Urinary bladder (tissue), 4 donors: ENCODE measurements around the gene GPR63. TPM values are rescaled to one million over a fixed set of nuclear protein-coding genes. Genes with fewer than 3 reads are reported as not detected.

Experiments
- DNase-seq: peaks from one replicate; pipeline ENCODE4 v3.0.0-alpha.2; 2015; ENCODE audit errors: extremely low spot score
- H3K27ac ChIP-seq: one replicate; pipeline ENCODE4 v1.5.1; 2013; ENCODE audit warnings: low read depth, mild to moderate bottlenecking, moderate library complexity
- H3K36me3 ChIP-seq: one replicate; pipeline ENCODE4 v1.6.1; 2013; ENCODE audit warnings: mild to moderate bottlenecking, moderate library complexity; ENCODE audit not compliant: insufficient read depth
- H3K4me1 ChIP-seq: one replicate; pipeline ENCODE4 v1.6.1; 2013; ENCODE audit warnings: mild to moderate bottlenecking, moderate library complexity; ENCODE audit not compliant: insufficient read depth
- H3K4me3 ChIP-seq: one replicate; pipeline ENCODE4 v1.5.1; 2013; ENCODE audit warnings: low read depth, low read length
- WGBS: extraction: QIAGEN DNeasy Blood & Tissue Kit; methylation state at CpG from one replicate; pipeline ENCODE4 v1.1.7; 2013; 5-methylcytosine and 5-hydroxymethylcytosine counted together
- polyA plus RNA-seq: library from polyadenylated mRNA; stranded (reverse); fragments of 200-250 nt; gene quantifications from one replicate; pipeline ENCODE4 v1.2.3, GENCODE V29; 2013
- total RNA-seq: library from RNA; depleted of rRNA; stranded (reverse); fragments of >200 nt; gene quantifications from one replicate; pipeline ENCODE4 v1.2.3, GENCODE V29; 2014
- donor health status: healthy with polysubstance abuse.
- donor health status: healthy.

GPR63 gene
- total and polyA plus RNA-seq, 2 donors: 1.1 to 9.7 TPM

DNA sequence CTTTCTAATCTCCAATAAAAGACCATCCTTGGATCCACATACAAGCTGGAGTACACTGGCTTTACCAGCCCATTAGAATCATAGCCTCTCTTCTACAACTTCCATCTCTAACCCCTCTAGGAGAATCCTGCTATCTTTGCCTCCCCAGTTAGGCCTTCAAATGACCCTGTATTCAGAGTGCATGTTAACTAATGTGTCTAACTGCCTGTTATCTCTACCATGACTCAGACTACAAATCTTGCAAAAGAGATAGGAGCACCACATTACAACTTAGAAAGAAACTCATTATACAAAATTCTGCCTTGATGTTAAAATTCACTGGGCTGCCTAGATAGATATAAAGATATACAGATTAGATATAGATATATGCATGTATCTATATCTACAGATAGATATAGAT is 28.2 kb downstream of the GPR63 start:
- Histone ChIP-seq H3K4me1 (no peaks in the 10 kb centered on the region), H3K36me3 (no peaks in the 10 kb centered on the region), H3K4me3 (no peak overlapping the region), H3K27ac (no peak overlapping the region)
- DNase-seq: no peak

DNA sequence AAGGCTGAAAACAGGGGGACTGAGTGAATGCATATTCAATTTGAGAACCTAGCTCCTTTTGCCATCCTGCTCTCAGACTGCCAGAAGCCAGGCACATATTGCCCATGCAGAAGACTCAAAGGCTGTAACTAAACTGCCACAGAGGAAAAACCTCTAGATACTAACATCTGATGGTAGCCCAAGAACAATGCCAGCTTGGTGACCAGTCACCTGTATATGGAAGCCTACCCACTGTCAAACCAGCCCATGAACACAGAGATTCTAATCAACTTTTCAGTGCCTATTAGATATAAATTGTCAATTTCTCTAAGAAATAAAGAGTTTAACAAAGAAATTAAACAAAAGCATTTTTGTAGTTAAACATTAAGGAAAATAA is 34.2 kb downstream of the GPR63 start:
- Histone ChIP-seq H3K4me1 (no peaks in the 10 kb centered on the region), H3K4me3 (no peak overlapping the region), H3K27ac (no peak overlapping the region), H3K36me3 (no peaks in the 10 kb centered on the region)
- DNase-seq: no peak

DNA sequence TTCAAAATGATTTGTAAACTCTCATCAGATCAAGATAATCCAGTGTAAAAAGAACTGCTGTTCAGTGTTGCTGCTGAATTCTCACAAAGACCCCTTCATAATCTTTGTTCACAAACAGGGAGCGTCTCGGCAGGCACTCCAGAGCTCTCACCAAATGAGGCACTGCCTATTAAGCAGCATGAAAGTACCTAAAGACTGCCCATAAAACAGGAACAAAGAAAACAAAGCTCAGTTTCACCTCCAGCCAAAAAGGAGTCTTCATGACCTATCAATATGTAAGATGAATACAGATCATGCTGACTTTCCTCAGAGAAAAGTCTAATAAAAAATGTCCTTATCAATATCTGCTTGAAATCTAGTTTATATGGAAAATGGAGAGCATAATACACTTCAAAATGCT is 41.8 kb downstream of the GPR63 start:
- DNase-seq: no peak
- H3K4me3 ChIP-seq: no peak overlapping the region
- no peaks in the 10 kb centered on the region for H3K4me1 ChIP-seq
- H3K27ac ChIP-seq: no peak overlapping the region
- H3K36me3 ChIP-seq: no peaks in the 10 kb centered on the region
- 45% methylated on average over 2 of the region's 2 CpGs for WGBS

DNA sequence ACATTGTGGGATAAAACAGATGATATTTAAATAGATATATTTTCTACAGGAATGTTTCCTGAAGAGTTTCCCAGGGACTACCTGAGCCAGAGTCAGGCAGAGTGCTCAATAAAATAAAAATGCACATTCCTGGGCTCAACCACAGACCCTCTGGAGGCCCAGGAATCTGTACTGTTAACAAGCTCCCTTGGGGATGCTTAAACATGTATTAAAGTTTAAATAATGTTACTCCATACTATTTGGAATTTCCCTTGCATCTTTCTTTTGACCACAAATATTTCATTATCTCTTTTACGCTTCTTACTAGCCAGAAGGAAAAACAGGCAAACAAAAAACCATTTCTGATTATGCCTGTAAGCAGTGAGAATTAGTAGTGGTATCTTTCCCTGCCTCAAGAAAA is 42.3 kb downstream of the GPR63 start:
- no peak for DNase-seq
- H3K36me3 ChIP-seq: no peaks in the 10 kb centered on the region
- no peaks in the 10 kb centered on the region for H3K4me1 ChIP-seq
- 74% methylated on average over 1 of the region's 1 CpG for WGBS
- no peak overlapping the region for H3K27ac ChIP-seq
- no peak overlapping the region for H3K4me3 ChIP-seq

DNA sequence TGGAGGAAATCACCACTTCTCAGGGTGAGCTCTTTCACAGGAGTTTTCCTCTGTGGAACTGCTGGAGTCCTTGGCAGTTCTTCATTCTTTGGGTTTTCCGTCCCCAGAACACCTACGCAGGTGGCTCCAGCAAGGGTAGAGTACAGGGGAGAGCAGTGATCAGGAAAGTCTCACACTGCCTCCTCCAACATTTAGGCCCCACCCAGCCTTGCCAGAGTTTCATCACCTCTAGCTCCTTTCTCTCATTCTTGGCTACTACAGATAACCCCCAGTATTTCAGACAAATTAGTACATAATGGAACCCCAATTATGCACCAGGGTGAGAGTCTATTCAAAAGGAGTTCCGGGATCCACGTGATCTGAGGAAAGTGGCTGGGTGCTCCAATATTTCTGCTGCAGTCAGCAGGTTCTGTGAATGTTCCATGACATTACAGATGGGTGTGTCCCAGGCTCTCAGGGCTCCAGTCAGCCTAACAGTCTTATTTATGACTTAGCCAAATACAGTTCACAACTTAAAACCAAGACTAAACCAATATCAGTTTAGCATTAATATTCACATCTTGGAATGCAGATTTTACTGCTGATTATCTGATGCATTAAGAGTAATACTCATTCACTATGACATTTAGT is 44.6 kb downstream of the GPR63 start:
- no peak overlapping the region for H3K4me3 ChIP-seq
- 91% methylated on average over 4 of the region's 4 CpGs for WGBS
- no peak for DNase-seq
- no peaks in the 10 kb centered on the region for H3K4me1 ChIP-seq
- H3K27ac ChIP-seq: no peak overlapping the region
- no peaks in the 10 kb centered on the region for H3K36me3 ChIP-seq

DNA sequence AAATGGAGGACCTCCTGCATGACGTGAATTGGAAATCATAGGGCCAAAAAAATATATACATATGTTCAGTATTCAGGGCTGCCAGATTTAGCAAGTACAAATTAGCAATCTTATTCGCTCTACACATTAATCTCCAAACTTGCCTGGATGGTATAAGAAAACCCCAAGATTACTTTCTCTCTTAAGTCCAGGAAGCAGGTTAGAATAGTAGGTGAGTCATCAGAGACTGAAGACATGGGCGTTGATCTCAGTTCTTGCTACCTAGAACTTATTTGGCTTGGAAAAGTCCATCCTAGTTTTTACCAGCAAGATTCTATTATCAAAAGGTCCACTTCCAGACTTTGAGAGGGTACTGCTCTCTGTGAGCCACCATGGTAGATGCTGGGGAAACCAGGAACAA is 47.4 kb downstream of the GPR63 start:
- 83% methylated on average over 3 of the region's 3 CpGs for WGBS
- Histone ChIP-seq H3K36me3 (no peaks in the 10 kb centered on the region), H3K4me1 (no peaks in the 10 kb centered on the region), H3K4me3 (no peak overlapping the region), H3K27ac (no peak overlapping the region)
- no peak for DNase-seq

DNA sequence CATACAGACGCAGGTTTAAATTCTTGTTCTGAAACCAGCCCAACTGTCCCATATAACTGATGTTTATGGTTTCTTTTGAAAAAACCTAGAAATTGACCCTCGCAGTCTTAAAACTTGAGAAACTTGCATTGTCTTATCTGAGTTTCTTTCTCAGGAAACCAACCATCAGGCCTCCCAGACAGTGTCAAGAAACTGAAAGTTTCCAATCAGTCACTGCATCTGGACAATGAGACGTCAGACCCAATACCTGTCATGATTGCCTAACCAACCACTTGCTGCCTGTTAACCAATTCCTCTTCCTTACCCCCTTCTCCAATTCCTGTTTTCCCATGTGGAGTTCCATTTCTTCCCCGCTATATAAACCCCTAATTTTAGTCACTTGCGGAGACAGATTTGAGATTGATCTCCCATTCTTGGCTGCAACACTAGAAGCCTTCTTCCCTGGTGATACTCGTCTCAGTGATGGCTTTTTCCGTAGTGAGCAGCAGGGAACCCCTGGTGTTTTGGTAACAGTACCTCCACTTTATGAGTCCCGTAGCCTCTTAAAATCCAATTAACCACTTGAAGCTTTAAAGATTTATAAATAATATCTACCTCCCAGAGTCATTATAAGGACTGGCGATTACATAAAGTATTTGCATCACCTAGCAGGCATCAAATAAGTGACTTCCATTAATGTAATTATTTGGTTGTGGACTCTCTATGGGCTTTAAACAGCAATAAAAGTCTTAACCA is 49.3 kb downstream of the GPR63 start:
- no peak overlapping the region for H3K4me3 ChIP-seq
- WGBS: 71% methylated on average over 9 of the region's 9 CpGs
- H3K4me1 ChIP-seq: no peaks in the 10 kb centered on the region
- no peak overlapping the region for H3K27ac ChIP-seq
- no peaks in the 10 kb centered on the region for H3K36me3 ChIP-seq
- no peak for DNase-seq

DNA sequence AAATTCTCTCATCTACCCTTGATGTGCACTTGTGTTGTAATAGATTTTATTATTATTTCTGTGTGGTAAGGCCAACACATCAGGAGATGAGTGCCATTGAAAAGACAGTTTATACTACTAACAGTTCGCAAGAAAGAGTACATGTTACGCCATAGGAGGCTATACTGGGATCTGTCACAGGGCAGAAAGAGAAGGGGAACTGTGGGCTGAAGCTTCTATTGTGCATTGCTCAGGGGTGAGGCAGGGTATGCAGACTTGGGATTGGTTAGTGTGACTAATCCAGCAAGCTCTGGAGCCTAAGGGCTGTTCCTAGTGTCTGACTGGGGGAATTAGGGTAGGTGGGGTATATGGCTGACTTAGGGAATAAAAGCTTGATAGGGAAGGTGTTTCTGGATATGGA is 50.9 kb downstream of the GPR63 start:
- H3K27ac ChIP-seq: no peak overlapping the region
- H3K36me3 ChIP-seq: no peaks in the 10 kb centered on the region
- H3K4me1 ChIP-seq: no peaks in the 10 kb centered on the region
- H3K4me3 ChIP-seq: no peak overlapping the region
- 91% methylated on average over 2 of the region's 2 CpGs for whole genome bisulfite sequencing
- no peak for DNase-seq

DNA sequence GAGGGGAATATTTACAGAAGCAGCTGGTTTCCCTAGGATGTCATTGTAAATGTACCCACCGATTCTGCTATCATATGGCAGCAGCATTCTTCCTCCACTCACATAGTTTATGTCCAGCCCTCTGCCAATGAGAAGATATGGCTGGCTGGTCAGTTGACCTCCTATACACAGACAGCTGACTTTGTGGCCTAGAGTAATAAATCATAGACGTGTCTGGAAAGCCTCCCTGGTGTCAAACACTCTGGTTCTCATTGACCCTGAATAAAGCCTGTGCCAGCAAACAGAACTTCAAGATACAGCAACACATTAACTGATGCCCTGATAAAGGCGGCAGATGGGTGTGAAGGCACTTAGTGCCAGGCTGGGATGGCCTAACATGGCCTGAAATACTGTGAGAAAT is 52.6 kb downstream of the GPR63 start:
- no peak overlapping the region for H3K4me3 ChIP-seq
- DNase-seq: no peak
- H3K4me1 ChIP-seq: no peaks in the 10 kb centered on the region
- WGBS: 38% methylated on average over 3 of the region's 3 CpGs
- no peak overlapping the region for H3K27ac ChIP-seq
- H3K36me3 ChIP-seq: no peaks in the 10 kb centered on the region

DNA sequence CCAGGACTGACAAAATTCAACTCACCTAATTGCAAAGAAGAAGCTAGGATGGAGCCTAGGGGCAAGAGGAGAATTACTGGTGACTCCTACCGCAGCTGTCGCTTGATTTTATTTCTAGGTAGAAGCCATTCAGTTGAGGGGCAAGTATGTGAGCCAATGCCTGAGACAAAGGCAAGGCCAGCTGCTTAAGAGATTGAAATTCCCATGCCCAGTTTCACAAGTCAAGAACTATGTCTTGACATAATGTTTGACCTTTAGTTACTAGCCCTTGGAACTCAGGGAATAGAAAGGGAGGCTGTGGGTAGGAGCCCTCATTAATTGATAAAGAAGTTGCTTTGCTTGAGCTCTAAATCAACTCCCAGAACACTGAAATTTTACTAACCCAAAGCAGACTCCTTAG is 54.0 kb downstream of the GPR63 start:
- DNase-seq: no peak
- Histone ChIP-seq H3K36me3 (no peaks in the 10 kb centered on the region), H3K27ac (no peak overlapping the region), H3K4me3 (no peak overlapping the region), H3K4me1 (no peaks in the 10 kb centered on the region)
- WGBS: 94% methylated on average over 2 of the region's 2 CpGs

DNA sequence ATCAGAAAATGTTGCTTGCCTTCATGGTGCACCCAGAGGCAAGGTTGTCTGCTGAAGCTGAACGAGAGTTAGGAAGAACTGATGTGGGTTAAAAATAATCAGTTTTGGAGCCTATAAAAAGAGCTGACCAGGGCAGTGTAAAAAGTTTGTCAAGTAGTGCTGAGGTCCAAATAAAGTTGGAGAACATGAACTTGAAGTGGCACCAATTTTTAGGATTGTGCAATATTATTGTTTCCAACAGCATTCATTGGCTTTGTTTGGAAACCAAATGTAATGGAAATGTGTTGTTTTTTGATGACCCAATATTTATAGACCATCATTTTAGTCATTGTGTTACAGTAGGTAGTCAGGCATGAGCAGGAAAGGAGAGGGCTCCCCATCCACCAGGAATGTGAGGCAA is 55.7 kb downstream of the GPR63 start:
- Histone ChIP-seq H3K36me3 (no peaks in the 10 kb centered on the region), H3K4me1 (no peaks in the 10 kb centered on the region), H3K27ac (no peak overlapping the region), H3K4me3 (no peak overlapping the region)
- WGBS: 74% methylated on average over 1 of the region's 1 CpG
- DNase-seq: no peak

DNA sequence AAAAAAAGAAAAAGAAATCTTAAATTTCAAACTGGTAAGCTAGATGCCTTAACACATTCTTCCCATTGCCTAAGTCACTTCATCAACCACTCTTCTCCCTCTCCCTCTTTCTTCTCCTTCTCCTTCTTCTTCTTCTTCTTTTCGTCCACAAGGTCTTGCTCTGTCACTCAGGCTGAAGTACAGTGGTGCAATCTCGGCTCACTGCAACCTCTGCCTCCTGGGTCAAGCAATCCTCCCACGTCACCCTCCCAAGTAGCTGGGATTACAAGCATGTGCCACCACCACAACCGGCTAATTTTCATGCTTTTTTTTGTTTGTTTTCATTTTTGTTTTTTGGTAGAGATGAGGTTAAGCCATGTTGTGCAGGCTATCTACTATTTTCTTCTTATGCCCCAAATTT is 60.2 kb downstream of the GPR63 start:
- WGBS: 85% methylated on average over 4 of the region's 4 CpGs
- H3K4me1 ChIP-seq: no peaks in the 10 kb centered on the region
- no peak overlapping the region for H3K4me3 ChIP-seq
- H3K27ac ChIP-seq: no peak overlapping the region
- no peaks in the 10 kb centered on the region for H3K36me3 ChIP-seq
- DNase-seq: no peak

DNA sequence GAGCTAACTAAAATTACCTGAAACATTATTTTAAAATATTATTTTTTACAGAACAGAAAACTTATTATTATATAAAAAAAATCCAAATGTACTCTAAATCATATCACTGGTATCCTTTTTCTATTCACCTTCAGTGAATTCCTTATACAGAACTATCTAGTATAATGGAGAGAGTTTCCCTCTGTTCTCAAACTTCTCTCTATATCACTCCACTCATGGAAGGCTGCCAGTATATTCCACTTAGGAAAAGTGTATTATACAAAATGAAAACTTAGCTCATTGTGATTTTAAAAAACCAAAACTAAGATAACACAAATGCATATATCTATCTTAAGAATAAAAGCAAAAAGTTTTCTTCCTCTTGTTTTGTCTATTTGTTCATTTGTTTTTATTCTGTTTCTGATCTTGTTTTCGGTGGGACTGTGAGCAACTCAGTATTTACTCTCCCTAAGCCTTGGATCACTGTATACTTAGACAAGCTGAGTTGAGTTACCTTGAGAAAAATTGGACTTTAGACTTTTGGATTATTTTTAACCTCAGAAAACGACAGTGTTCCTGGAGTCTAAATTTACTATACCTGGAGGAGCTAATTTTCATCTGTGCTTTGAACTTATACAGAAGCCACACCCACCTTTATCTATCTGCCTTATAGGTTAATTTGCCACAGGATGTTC is 61.4 kb downstream of the GPR63 start:
- no peaks in the 10 kb centered on the region for H3K36me3 ChIP-seq
- no peaks in the 10 kb centered on the region for H3K4me1 ChIP-seq
- H3K4me3 ChIP-seq: no peak overlapping the region
- no peak overlapping the region for H3K27ac ChIP-seq
- 56% methylated on average over 2 of the region's 2 CpGs for WGBS
- no peak for DNase-seq

DNA sequence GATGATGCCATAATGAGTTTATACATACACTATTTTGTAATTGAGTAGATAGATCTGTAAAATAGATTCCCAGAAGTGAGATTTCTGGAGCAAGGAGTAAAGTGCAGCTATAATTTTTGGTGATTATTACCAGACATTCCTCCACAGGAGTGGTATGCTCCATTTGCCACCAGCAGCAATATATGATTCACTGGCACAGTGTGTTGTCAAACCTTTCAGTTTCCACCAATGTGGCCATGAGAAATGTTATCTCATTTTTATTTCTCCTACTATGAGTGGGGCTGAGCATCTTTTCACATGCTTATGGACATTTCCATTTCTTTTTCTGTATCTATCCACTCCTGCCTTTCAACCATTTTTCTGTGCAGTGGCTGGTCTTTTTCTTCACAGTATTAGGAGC is 70.5 kb downstream of the GPR63 start:
- Histone ChIP-seq H3K36me3 (no peaks in the 10 kb centered on the region), H3K4me3 (no peak overlapping the region), H3K27ac (no peak overlapping the region), H3K4me1 (no peaks in the 10 kb centered on the region)
- no peak for DNase-seq
